Naive thymus-derived CD4-positive, alpha-beta T cell (primary cell): Measurements from ENCODE around the gene PPM1D. TPM values are rescaled to one million over a fixed set of nuclear protein-coding genes. Genes with fewer than 3 reads are reported as not detected.

Experiments used
- ATAC-seq: fragments of 150-1000 bp; cut with Tn5 transposase; 2 replicates; pipeline ENCODE4 v1.10.0; 2021; ENCODE audit warnings: mild to moderate bottlenecking, moderate library complexity
- CTCF ChIA-PET: fragments of 350-600 bp; sonication (Branson Sonifier 250); formaldehyde crosslinking; loops from one replicate; lab custom pipeline; 2021; ENCODE audit warnings: antibody characterized with exemption; lab: Charles Lee
- POLR2A ChIA-PET: fragments of 350-600 bp; sonication (Branson Sonifier 250); formaldehyde crosslinking; loops from one replicate; lab custom pipeline; 2021; ENCODE audit warnings: antibody characterized with exemption, inconsistent platforms; lab: Charles Lee
- DNase-seq, 9 donors: peaks; one replicate each; pipeline versions ENCODE4 v3.0.0 to v3.0.0-alpha.2; 2020 to 2022; ENCODE audit warnings: mixed read lengths in 1 of 9
- H3K27ac ChIP-seq: one replicate; pipeline ENCODE4 v1.7.0; 2013; ENCODE audit warnings: mild to moderate bottlenecking, low read depth, low read length, moderate library complexity
- H3K27me3 ChIP-seq, 2 donors: one replicate each; pipeline ENCODE4 v1.7.0; 2013; ENCODE audit warnings: low read length in 2 of 2, mild to moderate bottlenecking in 2 of 2, moderate library complexity in 2 of 2; ENCODE audit not compliant: control insufficient read depth in 2 of 2, insufficient read depth in 2 of 2
- H3K36me3 ChIP-seq, 3 experiments: 1 replicate in 2 of 3; 2 replicates in 1 of 3; pipeline ENCODE4 v1.7.0; 2013; ENCODE audit warnings: low read length in 3 of 3, mild to moderate bottlenecking in 3 of 3, moderate library complexity in 1 of 3; ENCODE audit not compliant: insufficient read depth in 3 of 3, control insufficient read depth in 2 of 3
- H3K4me1 ChIP-seq, 2 donors: one replicate each; pipeline ENCODE4 v1.7.0; 2013; ENCODE audit warnings: low read length in 2 of 2, mild to moderate bottlenecking in 2 of 2, moderate library complexity in 1 of 2; ENCODE audit not compliant: control insufficient read depth in 2 of 2, insufficient read depth in 2 of 2
- H3K4me3 ChIP-seq: 2 replicates; pipeline ENCODE4 v1.7.0; 2013; ENCODE audit warnings: mild to moderate bottlenecking, low read length
- H3K9me3 ChIP-seq, 3 experiments: 1 replicate in 2 of 3; 2 replicates in 1 of 3; pipeline ENCODE4 v1.7.0; 2013; ENCODE audit warnings: low read length in 3 of 3; ENCODE audit not compliant: control insufficient read depth in 2 of 3
- H3K27ac Mint-ChIP-seq, 9 donors: one replicate each; pipeline ENCODE4 v1.8.0; 2020 to 2022; ENCODE audit warnings: mixed read lengths in 9 of 9, mild to moderate bottlenecking in 8 of 9, moderate library complexity in 5 of 9, inconsistent platforms in 2 of 9
- H3K27me3 Mint-ChIP-seq, 5 donors: one replicate each; pipeline ENCODE4 v1.8.0; 2021 to 2022; ENCODE audit warnings: mixed read lengths in 5 of 5, mild to moderate bottlenecking in 1 of 5
- H3K36me3 Mint-ChIP-seq, 5 donors: one replicate each; pipeline ENCODE4 v1.8.0; 2020 to 2022; ENCODE audit warnings: mixed read lengths in 5 of 5, mild to moderate bottlenecking in 3 of 5, inconsistent platforms in 1 of 5
- H3K4me1 Mint-ChIP-seq, 7 donors: one replicate each; pipeline ENCODE4 v1.8.0; 2020 to 2022; ENCODE audit warnings: mixed read lengths in 7 of 7, mild to moderate bottlenecking in 3 of 7, inconsistent platforms in 1 of 7
- H3K4me3 Mint-ChIP-seq, 10 donors: one replicate each; pipeline ENCODE4 v1.8.0; 2020 to 2022; ENCODE audit warnings: mild to moderate bottlenecking in 10 of 10, mixed read lengths in 10 of 10, moderate library complexity in 6 of 10, inconsistent platforms in 2 of 10
- H3K9me3 Mint-ChIP-seq, 11 donors: one replicate each; pipeline ENCODE4 v1.8.0; 2020 to 2022; ENCODE audit warnings: mixed read lengths in 11 of 11, mild to moderate bottlenecking in 4 of 11, inconsistent platforms in 1 of 11, moderate library complexity in 1 of 11
- intact Hi-C, 2 donors: fragments of 100-400 bp; cut with micrococcal nuclease; formaldehyde crosslinking; loops; one replicate each; pipeline ENCODE4 v1.15.1; 2023
- polyA plus RNA-seq, 2 donors: library from polyadenylated mRNA; unstranded; fragments of 300-500 nt; fragmentation: Illumina TruSeq; gene quantifications; one replicate each; pipeline ENCODE4 v1.2.3, GENCODE V29; 2021
- total RNA-seq, 6 experiments: library from RNA in 5 of 6; stranded (reverse) in 5 of 6; gene quantifications; 1 replicate in 5 of 6; 2 replicates in 1 of 6; pipeline ENCODE4 v1.2.3 and lab custom pipeline; 2021 to 2026

PPM1D gene
- total and polyA plus RNA-seq, 7 experiments from 2014 or later, result 8.6 to 18.8 (median 15.9) TPM

DNA sequence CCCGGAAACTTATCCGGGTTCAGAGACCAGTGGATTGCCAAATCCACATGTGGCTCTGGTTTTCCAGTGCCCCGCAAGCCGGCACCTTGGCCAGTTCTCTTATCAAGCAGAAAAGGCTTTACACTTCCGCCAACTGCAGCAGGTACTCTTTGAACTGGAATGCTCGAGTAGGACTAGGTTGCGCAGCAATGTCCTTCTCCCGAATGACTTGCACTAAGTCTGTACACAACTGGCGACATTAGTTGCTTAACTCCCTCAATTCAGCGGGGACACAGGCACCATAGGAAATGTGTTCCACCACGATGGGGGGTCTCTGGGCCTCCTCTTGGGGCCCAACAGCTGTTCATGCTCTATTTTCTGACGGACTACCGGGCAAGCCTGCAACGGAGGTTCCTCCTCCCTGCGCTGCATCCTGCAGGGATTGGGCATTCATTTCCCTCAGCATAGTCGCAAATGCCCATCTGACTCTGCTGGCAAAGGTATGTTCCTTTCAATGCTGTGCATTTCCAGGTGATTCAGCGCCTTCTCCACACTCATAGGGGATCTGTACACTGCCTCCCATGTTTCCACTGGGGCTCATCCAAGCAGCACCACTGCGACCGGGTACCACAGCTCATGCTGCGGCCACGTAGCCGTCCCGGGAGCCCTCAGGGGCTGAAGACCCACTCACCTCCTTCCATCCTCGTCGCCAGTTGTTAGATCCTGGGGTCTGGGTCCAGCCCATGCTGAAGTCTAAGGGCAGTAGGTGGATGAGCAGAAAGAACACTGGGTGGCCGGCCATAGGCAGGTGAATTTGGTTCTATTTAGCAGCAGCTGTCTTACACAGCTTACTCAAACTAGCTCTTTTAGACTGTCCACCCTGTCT is 39.8 kb upstream of the PPM1D start:
- peaks cover 0 to 2% (median 0%) of the 10 kb centered on the region in 7 donors for H3K4me1 Mint-ChIP-seq
- ChIA-PET POLR2A (no interaction called here), CTCF (interaction anchor here (1.3 kb wide), 1 partner anchor 14 kb away, joined by 3 read pairs; no protein-coding TSS in a partner anchor)
- ATAC-seq (no peak), DNase-seq (no peak)
- H3K27ac ChIP-seq, result no peak overlapping the region
- peaks cover 0 to 2% (median 0%) of the 10 kb centered on the region in 5 donors for H3K27me3 Mint-ChIP-seq
- no peak overlapping the region for H3K4me3 ChIP-seq
- H3K36me3 ChIP-seq, result no peaks in the 10 kb centered on the region
- no peaks in the 10 kb centered on the region for H3K27me3 ChIP-seq
- no peak overlapping the region for H3K27ac Mint-ChIP-seq
- H3K4me1 ChIP-seq, result no peaks in the 10 kb centered on the region
- intact Hi-C loops, result no loop called here
- peaks cover 0 to 8% (median 4%) of the 10 kb centered on the region in 5 donors for H3K36me3 Mint-ChIP-seq
- peaks cover 0 to 25% (median 15%) of the 10 kb centered on the region in 11 donors for H3K9me3 Mint-ChIP-seq
- H3K9me3 ChIP-seq, result peaks cover 0 to 4% (median 0%) of the 10 kb centered on the region in 3 experiments
- H3K4me3 Mint-ChIP-seq, result no peak overlapping the region

DNA sequence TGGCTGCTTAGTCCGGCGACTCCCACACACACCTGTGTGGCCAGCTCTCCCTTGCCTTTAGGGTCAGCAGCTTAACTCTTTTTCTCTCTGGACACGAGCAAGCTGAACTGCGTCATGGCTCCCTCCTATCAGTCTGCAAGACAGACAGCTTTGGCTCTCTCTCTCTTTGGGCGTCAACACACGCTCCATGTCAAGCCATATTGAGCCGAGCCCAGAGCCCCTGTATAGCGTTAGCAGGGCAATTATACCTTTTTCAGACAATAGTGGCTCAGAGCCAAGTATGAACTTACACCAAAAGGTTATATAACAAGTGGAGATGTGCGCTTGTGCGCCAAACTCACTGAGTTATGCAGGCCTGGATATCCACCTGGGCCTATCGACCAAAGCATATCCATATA is 39.1 kb upstream of the PPM1D start:
- Histone ChIP-seq H3K4me3 (no peak overlapping the region), H3K27me3 (no peaks in the 10 kb centered on the region), H3K36me3 (no peaks in the 10 kb centered on the region), H3K9me3 (peaks cover 0 to 4% (median 0%) of the 10 kb centered on the region in 3 experiments), H3K27ac (no peak overlapping the region), H3K4me1 (no peaks in the 10 kb centered on the region)
- no peak for DNase-seq
- H3K9me3 Mint-ChIP-seq, result peaks cover 0 to 25% (median 15%) of the 10 kb centered on the region in 11 donors
- ChIA-PET CTCF (no interaction called here), POLR2A (no interaction called here)
- peaks cover 0 to 2% (median 0%) of the 10 kb centered on the region in 5 donors for H3K27me3 Mint-ChIP-seq
- H3K27ac Mint-ChIP-seq, result no peak overlapping the region
- peaks cover 0 to 2% (median 0%) of the 10 kb centered on the region in 7 donors for H3K4me1 Mint-ChIP-seq
- peaks cover 0 to 8% (median 4%) of the 10 kb centered on the region in 5 donors for H3K36me3 Mint-ChIP-seq
- H3K4me3 Mint-ChIP-seq, result no peak overlapping the region
- no peak for ATAC-seq
- intact Hi-C loops, result no loop called here

DNA sequence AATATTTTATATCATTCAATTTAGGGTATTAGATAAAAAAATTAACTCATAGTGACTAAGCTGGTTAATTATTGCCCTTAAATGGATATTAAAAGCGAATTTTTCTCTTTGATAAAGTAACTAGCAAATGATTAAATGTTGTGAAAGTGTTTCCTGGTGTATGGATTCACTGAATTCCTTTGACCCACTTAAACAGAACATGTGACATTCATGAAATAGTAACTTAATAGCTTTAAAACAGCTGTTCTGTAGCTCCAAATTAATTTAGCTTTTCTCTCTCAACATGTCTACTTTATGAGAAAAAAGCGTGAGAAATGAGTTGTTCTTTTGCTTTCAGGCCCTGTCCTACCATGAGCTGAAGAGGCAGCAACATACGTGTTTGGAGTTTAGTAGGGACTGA is 37.6 kb upstream of the PPM1D start:
- Histone ChIP-seq H3K27me3 (no peaks in the 10 kb centered on the region), H3K27ac (no peak overlapping the region), H3K4me3 (no peak overlapping the region), H3K36me3 (no peaks in the 10 kb centered on the region), H3K4me1 (no peaks in the 10 kb centered on the region), H3K9me3 (peaks cover 0 to 4% (median 0%) of the 10 kb centered on the region in 3 experiments)
- Mint-ChIP-seq H3K27ac (no peak overlapping the region), H3K36me3 (peaks cover 0 to 8% (median 2%) of the 10 kb centered on the region in 5 donors), H3K4me3 (no peak overlapping the region), H3K27me3 (peaks cover 0 to 2% (median 0%) of the 10 kb centered on the region in 5 donors), H3K4me1 (peaks cover 0 to 2% (median 0%) of the 10 kb centered on the region in 7 donors), H3K9me3 (peaks cover 0 to 18% (median 9%) of the 10 kb centered on the region in 11 donors)
- ATAC-seq (no peak), DNase-seq (no peak)
- POLR2A ChIA-PET, result no interaction called here
- intact Hi-C loops, result no loop called here
- CTCF ChIA-PET, result no interaction called here

DNA sequence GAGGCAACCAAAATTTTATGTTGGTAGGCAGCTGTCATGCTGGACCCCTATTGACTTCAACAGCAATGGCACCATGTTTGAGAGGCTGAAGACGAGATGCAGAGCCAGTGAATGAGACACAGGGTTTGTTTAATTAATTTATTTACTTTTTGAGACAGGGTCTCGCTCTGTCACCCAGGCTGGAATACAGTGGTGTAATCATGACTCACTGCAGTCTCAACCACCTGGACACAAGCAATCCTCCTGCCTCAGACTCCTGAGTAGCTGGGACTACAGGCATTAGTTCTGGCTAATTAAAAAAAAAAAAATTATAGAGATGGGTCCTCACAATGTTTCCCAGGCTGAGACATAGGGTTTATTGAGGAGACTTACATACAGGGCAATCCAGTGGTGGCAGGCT is 36.2 kb upstream of the PPM1D start:
- H3K27ac ChIP-seq, result no peak overlapping the region
- no peaks in the 10 kb centered on the region for H3K27me3 ChIP-seq
- no peak overlapping the region for H3K27ac Mint-ChIP-seq
- POLR2A ChIA-PET, result interaction anchor here (0.7 kb wide), 1 partner anchor 20 kb away, joined by 3 read pairs; no protein-coding TSS in a partner anchor
- no peak overlapping the region for H3K4me3 ChIP-seq
- peaks cover 0 to 2% (median 0%) of the 10 kb centered on the region in 5 donors for H3K27me3 Mint-ChIP-seq
- peaks cover 0 to 2% (median 0%) of the 10 kb centered on the region in 7 donors for H3K4me1 Mint-ChIP-seq
- H3K9me3 ChIP-seq, result no peaks in the 10 kb centered on the region
- H3K4me1 ChIP-seq, result no peaks in the 10 kb centered on the region
- DNase-seq (no peak), ATAC-seq (no peak)
- peaks cover 0 to 5% (median 2%) of the 10 kb centered on the region in 11 donors for H3K9me3 Mint-ChIP-seq
- intact Hi-C loops, result no loop called here
- CTCF ChIA-PET, result interaction anchor here (1.6 kb wide), 1 partner anchor 73 kb away, joined by 5 read pairs; no protein-coding TSS in a partner anchor
- H3K4me3 Mint-ChIP-seq, result no peak overlapping the region
- H3K36me3 Mint-ChIP-seq, result peaks cover 0 to 6% (median 0%) of the 10 kb centered on the region in 5 donors
- H3K36me3 ChIP-seq, result no peaks in the 10 kb centered on the region

DNA sequence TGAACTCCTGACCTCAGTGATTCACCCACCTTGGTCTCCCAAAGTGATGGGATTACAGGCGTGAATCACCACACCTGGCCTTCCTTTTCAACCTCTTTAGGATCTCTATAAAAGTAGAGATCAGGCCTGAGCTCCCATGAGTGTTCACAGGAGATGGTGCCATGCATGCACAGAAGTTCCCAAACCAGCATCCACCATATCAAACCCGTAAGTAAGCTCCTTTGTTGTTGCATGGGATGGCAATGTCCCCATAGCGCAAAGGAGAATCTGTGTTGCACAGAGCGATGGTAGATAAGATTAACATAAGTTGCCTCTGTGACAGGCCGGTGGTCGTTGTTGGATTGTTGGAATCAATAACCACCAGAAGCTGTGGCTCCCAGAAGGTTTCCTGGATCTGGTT is 34.8 kb upstream of the PPM1D start:
- ATAC-seq (no peak), DNase-seq (no peak)
- peaks cover 0 to 2% (median 0%) of the 10 kb centered on the region in 5 donors for H3K27me3 Mint-ChIP-seq
- H3K4me1 Mint-ChIP-seq, result peaks cover 0 to 4% (median 0%) of the 10 kb centered on the region in 7 donors
- H3K27me3 ChIP-seq, result no peaks in the 10 kb centered on the region
- H3K36me3 ChIP-seq, result no peaks in the 10 kb centered on the region
- no peak overlapping the region for H3K4me3 Mint-ChIP-seq
- no peaks in the 10 kb centered on the region for H3K9me3 ChIP-seq
- no peaks in the 10 kb centered on the region for H3K4me1 ChIP-seq
- H3K27ac Mint-ChIP-seq, result no peak overlapping the region
- no peaks in the 10 kb centered on the region for H3K9me3 Mint-ChIP-seq
- intact Hi-C loops, result no loop called here
- H3K27ac ChIP-seq, result no peak overlapping the region
- ChIA-PET POLR2A (interaction anchor here (0.7 kb wide), 1 partner anchor 9 kb away, joined by 3 read pairs; no protein-coding TSS in a partner anchor), CTCF (interaction anchor here (1.6 kb wide), 1 partner anchor 72 kb away, joined by 5 read pairs; no protein-coding TSS in a partner anchor)
- H3K4me3 ChIP-seq, result no peak overlapping the region
- H3K36me3 Mint-ChIP-seq, result no peaks in the 10 kb centered on the region

DNA sequence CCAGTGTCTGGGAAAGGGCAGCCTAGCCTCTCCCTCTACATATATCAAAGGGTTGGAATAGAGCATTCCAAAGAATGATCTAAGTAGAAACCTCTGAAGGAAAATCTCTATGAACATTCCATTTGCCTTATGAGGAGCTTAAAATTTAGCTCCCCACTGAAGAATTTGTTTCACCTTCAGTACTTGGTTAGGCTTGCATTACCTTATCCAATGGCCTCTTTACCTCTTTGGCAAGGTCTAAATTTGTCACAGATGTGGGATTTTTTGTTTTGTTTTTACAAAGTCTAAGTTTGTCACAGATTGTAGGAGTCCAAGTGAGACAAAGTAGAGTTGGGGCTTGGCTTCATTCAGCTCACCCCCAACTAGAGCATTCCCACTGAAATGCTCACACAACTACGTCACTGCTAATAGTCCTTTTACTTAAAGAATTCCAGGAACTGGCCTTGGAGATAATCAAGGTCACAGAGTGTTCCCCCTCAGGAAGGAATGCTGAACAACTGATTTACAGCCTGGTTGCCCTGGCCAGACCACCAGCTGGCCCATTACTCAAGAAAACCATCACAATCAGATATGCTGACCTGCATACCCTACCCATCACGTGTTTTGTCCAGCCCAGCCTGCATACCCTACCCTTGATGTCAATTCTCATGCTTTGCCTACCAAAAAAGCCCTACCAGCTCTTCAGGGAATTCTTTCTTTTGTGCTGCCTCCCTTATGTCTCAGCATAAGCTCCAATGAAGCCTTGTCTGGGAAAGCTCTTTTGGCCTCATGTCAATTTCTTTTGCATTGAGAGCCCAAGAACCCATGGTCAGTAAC is 26.5 kb upstream of the PPM1D start:
- H3K4me3 ChIP-seq, result no peak overlapping the region
- ATAC-seq (no peak), DNase-seq (no peak)
- Mint-ChIP-seq H3K27ac (no peak overlapping the region), H3K9me3 (peaks cover 0 to 2% (median 0%) of the 10 kb centered on the region in 11 donors), H3K4me3 (no peak overlapping the region), H3K27me3 (peaks cover 0 to 17% (median 4%) of the 10 kb centered on the region in 5 donors), H3K4me1 (peaks cover 4 to 19% (median 8%) of the 10 kb centered on the region in 7 donors), H3K36me3 (no peaks in the 10 kb centered on the region)
- ChIA-PET POLR2A (interaction anchor here (0.5 to 1.3 kb wide), 3 partner anchors 9 to 104 kb away, joined by 3 to 4 read pairs (median 3); partner anchors contain the start of genes BCAS3 and PPM1D), CTCF (interaction anchor here (1.3 to 1.6 kb wide), 2 partner anchors 13 to 65 kb away, joined by 3 to 5 read pairs; no protein-coding TSS in a partner anchor)
- intact Hi-C loops, result no loop called here
- no peaks in the 10 kb centered on the region for H3K9me3 ChIP-seq
- no peaks in the 10 kb centered on the region for H3K27me3 ChIP-seq
- no peaks in the 10 kb centered on the region for H3K36me3 ChIP-seq
- H3K27ac ChIP-seq, result no peak overlapping the region
- H3K4me1 ChIP-seq, result no peaks in the 10 kb centered on the region
